ENCODE results near the gene TBC1D1. TPM values are rescaled to one million over a fixed set of nuclear protein-coding genes. Genes with fewer than 3 reads are reported as not detected.

TBC1D1 gene
- polyA plus RNA-seq, 6 donors from 2014 or later, result 44.3 to 89.6 (median 62.5) TPM

DNA sequence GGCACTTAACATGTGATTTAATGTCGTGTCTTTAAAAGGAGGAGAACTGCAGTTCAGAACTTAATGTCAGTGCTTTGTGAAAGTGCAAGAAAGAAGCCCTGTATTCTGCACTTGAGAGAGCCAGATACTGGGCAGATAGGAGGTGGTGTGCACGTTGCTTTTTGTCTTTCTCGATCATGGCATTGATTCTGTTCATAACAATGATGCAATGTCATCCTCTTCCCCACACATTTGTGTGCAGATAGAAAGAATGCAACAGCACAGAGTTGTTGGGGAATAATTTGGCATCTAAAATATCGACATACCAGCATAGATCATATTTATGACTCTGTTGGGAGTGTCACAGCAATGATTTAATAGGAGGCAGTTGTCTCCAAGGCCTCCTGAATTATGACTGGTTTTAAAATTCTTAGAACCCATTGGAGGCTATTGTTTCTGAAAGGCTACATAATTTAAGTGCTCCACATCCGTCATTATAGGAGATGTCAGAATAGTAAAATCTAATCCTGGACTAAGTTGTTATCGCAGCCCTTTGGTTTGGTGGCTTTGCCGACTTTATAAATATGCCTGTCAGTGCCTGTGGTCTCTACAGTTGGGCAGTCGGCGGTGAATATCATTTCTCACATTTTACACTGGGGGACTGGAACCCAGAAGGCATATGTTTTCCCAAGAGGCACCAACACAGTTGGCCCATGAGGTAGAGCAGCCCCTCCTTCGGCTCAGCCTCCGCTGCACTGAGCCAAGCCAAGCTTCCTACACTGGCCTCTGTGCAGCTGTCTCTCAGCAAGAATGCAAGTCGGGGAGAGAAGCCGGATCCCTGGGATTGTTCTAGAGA lies 194.2 kb downstream of the TBC1D1 start:
- ATAC-seq (ENCODE audit: low read depth in 2 of 2), result no peak
- Mint-ChIP-seq H3K4me1 (peaks cover 9 to 17% (median 14%) of the 10 kb centered on the region in 3 donors), H3K4me3 (no peak overlapping the region), H3K27ac (peak overlapping the region in 1 of 6 donors; percentile 82), H3K36me3 (peaks cover 13 to 26% of the 10 kb centered on the region in 2 donors), H3K9me3 (no peaks in the 10 kb centered on the region), H3K27me3 (no peaks in the 10 kb centered on the region)
- no peak for DNase-seq

DNA sequence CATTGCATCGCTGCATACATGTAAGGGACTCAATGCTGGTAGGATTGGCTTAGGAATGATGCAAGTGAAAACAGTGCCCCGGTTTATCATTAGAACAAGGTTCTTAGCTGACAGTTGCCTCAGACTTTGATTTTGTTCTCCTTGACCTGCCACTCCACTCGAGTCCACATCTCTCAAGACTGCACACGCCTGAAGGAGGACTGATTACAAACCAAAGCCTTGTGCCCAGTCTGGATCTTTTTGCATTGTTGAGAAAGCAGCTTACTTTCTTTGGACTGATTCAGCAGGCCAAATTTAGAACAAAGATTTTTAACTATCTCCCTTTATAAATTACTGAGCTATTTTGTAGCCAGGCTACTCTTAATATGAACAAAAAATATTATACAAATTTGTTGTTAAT lies 194.9 kb downstream of the TBC1D1 start:
- H3K4me1 Mint-ChIP-seq, result peaks cover 9 to 12% (median 9%) of the 10 kb centered on the region in 3 donors
- H3K27ac Mint-ChIP-seq, result peak overlapping the region in 1 of 6 donors; percentile 82
- DNase-seq (no peak), ATAC-seq (ENCODE audit: low read depth in 2 of 2) (no peak)
- H3K36me3 Mint-ChIP-seq, result peaks cover 19 to 31% of the 10 kb centered on the region in 2 donors
- H3K4me3 Mint-ChIP-seq, result no peak overlapping the region
- H3K9me3 Mint-ChIP-seq, result no peaks in the 10 kb centered on the region
- no peaks in the 10 kb centered on the region for H3K27me3 Mint-ChIP-seq

DNA sequence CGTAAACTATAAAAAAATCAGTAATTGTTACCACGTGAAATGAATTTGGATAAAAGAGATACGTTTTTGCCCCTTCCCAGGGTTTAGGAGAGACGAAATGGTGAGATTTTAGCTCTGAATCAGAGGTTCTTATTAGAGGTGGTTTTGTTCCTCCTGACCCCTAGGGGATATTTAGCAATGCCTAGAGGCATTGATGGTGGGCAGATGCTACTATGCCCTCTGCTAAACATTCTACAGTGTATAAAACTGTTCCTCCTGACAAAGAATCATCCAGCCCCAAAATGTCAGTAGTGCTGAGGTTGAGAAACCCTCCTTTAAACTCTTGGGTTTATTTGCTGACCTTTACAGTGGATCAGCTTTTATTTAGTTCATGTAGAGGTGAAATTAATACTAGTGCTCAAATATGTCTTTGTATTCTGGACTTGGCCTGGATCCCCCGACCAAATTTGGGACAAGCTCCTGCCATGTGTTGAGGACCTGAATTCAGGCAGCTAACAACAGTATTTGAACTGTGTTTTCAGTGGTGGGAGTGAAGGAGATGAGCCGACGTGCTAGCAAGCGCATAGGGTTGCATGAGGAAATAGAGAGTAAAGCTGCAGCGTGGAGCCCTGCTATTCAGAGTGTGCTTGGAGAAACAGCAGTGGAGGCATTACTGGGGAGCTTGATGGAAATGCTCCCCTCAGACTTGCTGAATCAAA lies 195.4 kb downstream of the TBC1D1 start:
- ATAC-seq (ENCODE audit: low read depth in 2 of 2), result no peak
- Mint-ChIP-seq H3K27ac (peak overlapping the region in 2 of 6 donors; percentile 40 to 69), H3K9me3 (no peaks in the 10 kb centered on the region), H3K36me3 (peaks cover 25 to 35% of the 10 kb centered on the region in 2 donors), H3K4me3 (no peak overlapping the region), H3K27me3 (no peaks in the 10 kb centered on the region), H3K4me1 (peaks cover 5 to 9% (median 8%) of the 10 kb centered on the region in 3 donors)
- no peak for DNase-seq

GRCh38 chr4:38086849-38087226 lies 196.0 kb downstream of the TBC1D1 start:
- Mint-ChIP-seq H3K4me3 (no peak overlapping the region), H3K4me1 (peaks cover 2 to 9% (median 8%) of the 10 kb centered on the region in 3 donors), H3K27ac (peak overlapping the region in 1 of 6 donors; percentile 40), H3K9me3 (no peaks in the 10 kb centered on the region), H3K27me3 (no peaks in the 10 kb centered on the region), H3K36me3 (peaks cover 30 to 34% of the 10 kb centered on the region in 2 donors)
- ATAC-seq (ENCODE audit: low read depth in 2 of 2) (no peak), DNase-seq (no peak)

DNA sequence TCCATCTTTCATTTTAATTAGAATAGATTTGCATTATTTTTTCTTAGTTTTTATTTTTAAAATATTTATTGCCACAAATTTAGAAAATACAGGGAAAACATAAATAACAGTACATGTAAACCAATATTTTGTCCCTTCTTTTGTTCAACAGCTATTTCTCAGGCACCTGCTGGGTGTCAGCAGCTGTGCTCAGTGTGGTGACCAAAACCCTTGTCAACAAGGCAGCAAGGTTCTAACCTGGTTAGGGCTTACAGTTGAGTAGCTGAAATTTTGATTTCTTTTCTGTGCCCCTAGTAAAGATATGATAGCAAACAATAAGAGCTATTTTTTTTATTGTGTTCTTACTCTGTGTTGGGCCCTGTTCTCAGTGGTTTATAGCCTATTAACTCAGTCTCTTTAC lies 197.4 kb downstream of the TBC1D1 start:
- Mint-ChIP-seq H3K27ac (peak overlapping the region in 2 of 6 donors; percentile 62 to 84), H3K9me3 (no peaks in the 10 kb centered on the region), H3K4me1 (no peaks in the 10 kb centered on the region), H3K36me3 (peaks cover 30 to 44% of the 10 kb centered on the region in 2 donors), H3K4me3 (no peak overlapping the region), H3K27me3 (no peaks in the 10 kb centered on the region)
- no peak for DNase-seq
- ATAC-seq (ENCODE audit: low read depth in 2 of 2), result no peak

GRCh38 chr4:38089961-38090360 lies 199.1 kb downstream of the TBC1D1 start:
- H3K9me3 Mint-ChIP-seq, result no peaks in the 10 kb centered on the region
- ATAC-seq (ENCODE audit: low read depth in 2 of 2), result no peak
- no peak for DNase-seq
- H3K4me3 Mint-ChIP-seq, result no peak overlapping the region
- H3K36me3 Mint-ChIP-seq, result peaks cover 30 to 37% of the 10 kb centered on the region in 2 donors
- H3K4me1 Mint-ChIP-seq, result no peaks in the 10 kb centered on the region
- H3K27me3 Mint-ChIP-seq, result no peaks in the 10 kb centered on the region
- peak overlapping the region in 1 of 6 donors; percentile 63 for H3K27ac Mint-ChIP-seq

GRCh38 chr4:38090455-38091246 lies 199.8 kb downstream of the TBC1D1 start:
- Mint-ChIP-seq H3K9me3 (no peaks in the 10 kb centered on the region), H3K27me3 (no peaks in the 10 kb centered on the region), H3K4me1 (no peaks in the 10 kb centered on the region), H3K36me3 (peaks cover 33 to 42% of the 10 kb centered on the region in 2 donors), H3K27ac (peak overlapping the region in 4 of 6 donors; percentile 29 to 63 (median 48)), H3K4me3 (no peak overlapping the region)
- ATAC-seq (ENCODE audit: low read depth in 2 of 2) (no peak), DNase-seq (no peak)

- Mint-ChIP-seq H3K4me3 (no peak overlapping the region), H3K27me3 (no peaks in the 10 kb centered on the region), H3K36me3 (peaks cover 38 to 50% of the 10 kb centered on the region in 2 donors), H3K4me1 (no peaks in the 10 kb centered on the region), H3K9me3 (no peaks in the 10 kb centered on the region), H3K27ac (no peak overlapping the region)
- ATAC-seq (ENCODE audit: low read depth in 2 of 2) (no peak), DNase-seq (no peak)
These were observed 200.8 kb downstream of the TBC1D1 start for GRCh38 chr4:38091636-38092035.

DNA sequence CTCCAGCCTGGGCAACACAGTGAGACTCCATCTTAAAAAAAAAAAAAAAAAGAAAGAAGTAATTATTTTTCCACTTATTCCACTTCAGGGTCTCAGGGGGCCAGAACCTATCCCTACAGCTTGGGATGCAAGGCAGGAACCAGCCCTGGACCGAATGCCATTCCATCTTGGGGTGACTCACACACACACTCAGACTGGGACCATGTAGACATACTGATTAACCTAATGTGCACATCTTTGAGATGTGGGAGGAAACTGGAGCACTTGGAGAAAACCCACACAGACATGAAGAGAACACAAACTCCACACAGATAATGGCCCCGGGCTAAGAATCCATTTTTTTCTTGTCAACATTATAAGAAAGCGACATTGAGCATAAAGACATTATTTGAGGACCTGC lies 201.8 kb downstream of the TBC1D1 start:
- no peak overlapping the region for H3K27ac Mint-ChIP-seq
- no peaks in the 10 kb centered on the region for H3K9me3 Mint-ChIP-seq
- no peak for DNase-seq
- H3K36me3 Mint-ChIP-seq, result peaks cover 38 to 45% of the 10 kb centered on the region in 2 donors
- no peaks in the 10 kb centered on the region for H3K27me3 Mint-ChIP-seq
- no peaks in the 10 kb centered on the region for H3K4me1 Mint-ChIP-seq
- ATAC-seq (ENCODE audit: low read depth in 2 of 2), result no peak
- no peak overlapping the region for H3K4me3 Mint-ChIP-seq

- H3K4me3 Mint-ChIP-seq, result no peak overlapping the region
- H3K9me3 Mint-ChIP-seq, result no peaks in the 10 kb centered on the region
- peaks cover 39 to 54% of the 10 kb centered on the region in 2 donors for H3K36me3 Mint-ChIP-seq
- H3K27me3 Mint-ChIP-seq, result no peaks in the 10 kb centered on the region
- DNase-seq (no peak), ATAC-seq (ENCODE audit: low read depth in 2 of 2) (no peak)
- no peaks in the 10 kb centered on the region for H3K4me1 Mint-ChIP-seq
- H3K27ac Mint-ChIP-seq, result no peak overlapping the region
These were observed 203.5 kb downstream of the TBC1D1 start for GRCh38 chr4:38094419-38094818.

DNA sequence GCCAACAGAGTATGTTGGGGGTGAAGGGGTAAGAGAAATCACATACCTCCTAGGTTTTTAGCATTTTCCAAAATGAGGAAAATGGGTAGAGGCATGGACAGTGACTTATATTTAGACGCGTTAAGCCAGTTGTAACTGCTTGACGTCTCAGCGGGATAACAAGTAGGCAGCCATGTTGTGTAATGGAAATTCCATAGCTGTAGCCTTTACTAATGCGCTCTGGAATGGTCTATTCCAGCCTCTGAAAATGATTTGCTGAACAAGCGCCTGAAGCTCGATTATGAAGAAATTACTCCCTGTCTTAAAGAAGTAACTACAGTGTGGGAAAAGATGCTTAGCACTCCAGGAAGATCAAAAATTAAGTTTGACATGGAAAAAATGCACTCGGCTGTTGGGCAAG lies 204.8 kb downstream of the TBC1D1 start:
- ATAC-seq (ENCODE audit: low read depth in 2 of 2) (no peak), DNase-seq (no peak)
- Mint-ChIP-seq H3K27me3 (no peaks in the 10 kb centered on the region), H3K9me3 (no peaks in the 10 kb centered on the region), H3K36me3 (peaks cover 43 to 53% of the 10 kb centered on the region in 2 donors), H3K4me1 (no peaks in the 10 kb centered on the region), H3K27ac (peak overlapping the region in 1 of 6 donors; percentile 71), H3K4me3 (no peak overlapping the region)

DNA sequence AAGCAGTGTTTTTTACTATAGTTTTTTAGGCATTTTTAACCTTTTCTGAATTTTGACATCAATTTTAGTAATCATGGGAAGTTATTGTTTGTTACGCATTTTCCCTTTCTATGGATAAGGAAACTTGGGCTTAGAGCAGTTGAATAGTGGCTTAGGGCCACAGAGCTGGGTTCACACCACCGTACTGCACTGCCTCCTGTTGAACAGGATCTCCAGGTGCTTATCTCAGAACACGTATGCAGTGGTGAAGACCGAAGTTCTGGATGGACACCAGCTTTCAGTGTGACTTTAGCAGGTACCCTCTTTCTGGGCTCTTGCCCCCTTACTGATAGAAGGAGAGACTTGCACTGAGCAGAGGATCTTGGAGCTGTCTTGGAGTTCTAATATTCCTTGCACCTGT lies 206.9 kb downstream of the TBC1D1 start:
- peaks cover 36 to 43% of the 10 kb centered on the region in 2 donors for H3K36me3 Mint-ChIP-seq
- H3K4me3 Mint-ChIP-seq, result no peak overlapping the region

DNA sequence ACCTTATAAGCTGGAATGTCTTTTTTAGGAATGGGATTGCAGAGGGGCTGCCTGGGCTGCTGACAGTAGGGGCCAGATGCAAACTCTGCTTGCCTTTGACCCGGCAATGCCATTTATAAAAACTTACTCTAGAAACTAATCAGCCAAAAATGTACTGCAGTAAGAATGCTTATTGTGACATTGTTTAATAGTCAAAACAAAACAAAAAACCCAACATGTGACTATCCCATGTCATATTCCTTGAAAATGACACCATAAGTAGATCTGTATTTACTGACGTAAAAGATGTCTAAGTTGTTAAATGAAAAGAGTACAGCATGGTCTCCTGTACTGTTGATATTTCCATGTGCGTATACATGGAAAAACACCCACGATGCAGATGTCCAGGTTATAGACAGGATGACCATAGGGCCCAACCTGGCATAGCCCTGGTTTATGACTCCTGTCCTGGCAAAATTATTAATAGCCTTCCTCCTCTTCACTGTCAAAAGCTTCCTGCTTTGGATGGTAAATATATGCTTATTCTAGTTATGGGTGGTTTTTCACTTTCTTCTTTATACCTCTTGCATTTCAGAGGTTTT lies 208.2 kb downstream of the TBC1D1 start:
- Mint-ChIP-seq H3K4me3 (no peak overlapping the region), H3K36me3 (peaks cover 33 to 45% of the 10 kb centered on the region in 2 donors), H3K27me3 (no peaks in the 10 kb centered on the region), H3K27ac (peak overlapping the region in 2 of 6 donors; percentile 9 to 34), H3K4me1 (no peaks in the 10 kb centered on the region), H3K9me3 (no peaks in the 10 kb centered on the region)
- DNase-seq (no peak), ATAC-seq (ENCODE audit: low read depth in 2 of 2) (no peak)

More for the DNA sequence above, 206.9 kb downstream of the TBC1D1 start:
- H3K4me1 Mint-ChIP-seq, result no peaks in the 10 kb centered on the region
- ATAC-seq (ENCODE audit: low read depth in 2 of 2), result no peak
- H3K27ac Mint-ChIP-seq, result peak overlapping the region in 1 of 6 donors; percentile 58
- H3K9me3 Mint-ChIP-seq, result no peaks in the 10 kb centered on the region
- DNase-seq, result no peak
- H3K27me3 Mint-ChIP-seq, result no peaks in the 10 kb centered on the region

All from naive B cell (primary cell).